K562 (cell line): ENCODE results near the gene CUL5.

Experiments used
- ESRRA ChIP-seq: fragments of 450-650 bp; IDR thresholded peaks from 2 replicates; pipeline ENCODE4 v1.6.1; 2014; ENCODE audit warnings: low read depth, mild to moderate bottlenecking, moderate library complexity, borderline replicate concordance
- TRIM24 ChIP-seq, 2 experiments: fragments of 450-650 bp; IDR thresholded peaks; 2 replicates each; pipeline ENCODE4 v1.6.1; 2016

- TF ChIP-seq ESRRA, result no peak
- no peak for TF ChIP-seq TRIM24 (IDR thresholded peaks at IDR 0.05)
Measured at GRCh38 chr11:108112057-108112456, 103.4 kb downstream of the CUL5 start.
